Bone marrow (tissue), 2 donors: ENCODE data around the gene SAE1.

Experiments used
- DNase-seq, 2 donors: peaks; one replicate each; lab custom pipeline; 2025; lab: John Stamatoyannopoulos, UW

The SAE1 gene

GRCh38 chr19:47221080-47221841, 90.6 kb downstream of the SAE1 start:
- no peak for DNase-seq

GRCh38 chr19:47221890-47222289, 91.3 kb downstream of the SAE1 start:
- no peak for DNase-seq

GRCh38 chr19:47225746-47226425, 95.3 kb downstream of the SAE1 start:
- peak; percentile 58 to 81 for DNase-seq

- DNase-seq = peak in 1 of 2 donors; percentile 81
Measured at GRCh38 chr19:47226426-47227351, 96.1 kb downstream of the SAE1 start.

GRCh38 chr19:47227352-47228167, 96.9 kb downstream of the SAE1 start:
- peak in 1 of 2 donors; percentile 97 for DNase-seq

- DNase-seq = peak in 1 of 2 donors; percentile 62
Measured at GRCh38 chr19:47228168-47228936, 97.7 kb downstream of the SAE1 start.

- DNase-seq = no peak
Measured at GRCh38 chr19:47228937-47229675, 98.5 kb downstream of the SAE1 start.

GRCh38 chr19:47229676-47230053, 99.0 kb downstream of the SAE1 start:
- no peak for DNase-seq

GRCh38 chr19:47230054-47230920, 99.7 kb downstream of the SAE1 start:
- peak in 1 of 2 donors; percentile 57 for DNase-seq

- DNase-seq = no peak
Measured at GRCh38 chr19:47230921-47231214, 100.2 kb downstream of the SAE1 start, which contains the start of gene BBC3. BBC3 (minus strand) TSS chr19:47231199; CDS start chr19:47228431, 2,768 bp downstream.

- peak; percentile 39 to 67 for DNase-seq
Measured at GRCh38 chr19:47231215-47232054, 100.8 kb downstream of the SAE1 start.

GRCh38 chr19:47232422-47233211, 102.0 kb downstream of the SAE1 start:
- no peak for DNase-seq

GRCh38 chr19:47236072-47236675, 105.5 kb downstream of the SAE1 start:
- no peak for DNase-seq

- no peak for DNase-seq
Measured at GRCh38 chr19:47239152-47239551, 108.5 kb downstream of the SAE1 start.

- DNase-seq = no peak
Measured at GRCh38 chr19:47239610-47240296, 109.1 kb downstream of the SAE1 start.

GRCh38 chr19:47240556-47240955, 109.9 kb downstream of the SAE1 start:
- DNase-seq = no peak
